ENCODE data around the gene ELOVL3.

- TF ChIP-seq POLR2A (IDR thresholded peaks at IDR 0.05; ENCODE audit: low read depth, low read length), result no peak
- TF ChIP-seq TAF1 (IDR thresholded peaks at IDR 0.05; ENCODE audit: borderline replicate concordance, low read depth, low read length), result no peak
- no peak for TF ChIP-seq POLR2AphosphoS5 (IDR thresholded peaks at IDR 0.05; ENCODE audit: low read depth, low read length)
Measured at GRCh38 chr10:102236006-102236405, 9.9 kb downstream of the ELOVL3 start.

All from GM12892 (cell line).